ENCODE results near the gene FARP1. TPM values are rescaled to one million over a fixed set of nuclear protein-coding genes. Genes with fewer than 3 reads are reported as not detected.

The FARP1 gene
- total RNA-seq, 2 donors from 2014 or later = 89.5 to 93.6 TPM

DNA sequence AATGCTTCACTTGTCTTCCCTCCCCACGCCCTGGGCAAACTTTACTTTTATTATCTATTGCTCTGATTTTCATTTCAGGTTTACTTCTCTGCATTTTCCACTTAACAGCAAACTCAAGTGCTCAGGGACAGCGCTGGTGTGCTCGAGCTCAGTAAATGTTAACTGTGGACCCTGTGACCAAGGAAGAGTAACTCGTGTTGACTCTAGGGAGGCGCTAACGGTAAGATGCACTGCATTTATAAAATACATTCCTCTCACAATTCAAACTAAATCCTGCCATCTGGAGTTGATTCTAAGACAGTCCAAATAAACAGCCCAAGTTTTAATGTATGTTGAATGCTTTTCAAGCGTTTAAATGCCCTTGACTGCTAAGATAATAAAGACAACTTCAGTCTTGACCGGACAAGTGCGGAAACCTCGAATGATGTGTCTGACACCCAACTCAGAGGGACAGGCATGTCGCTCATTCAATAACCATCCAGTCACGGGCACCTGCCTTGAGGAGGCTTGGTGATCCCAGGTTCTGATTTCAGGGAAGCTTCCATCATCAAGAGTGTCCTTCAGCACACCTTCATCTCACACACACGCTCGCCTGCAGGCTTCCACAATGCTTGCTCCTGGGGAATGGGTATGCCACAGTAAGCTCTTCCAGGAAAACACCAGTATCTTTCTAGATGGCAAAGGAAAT, 340.9 kb downstream of the FARP1 start:
- intact Hi-C loops (cut with DNase I) = no loop called here
- H3K27ac ChIP-seq = peak overlapping the region; percentile 96 to 98 (median 98)
- no peak for TF ChIP-seq POLR2A (IDR thresholded peaks at IDR 0.05)
- TF ChIP-seq, protein P1, sequence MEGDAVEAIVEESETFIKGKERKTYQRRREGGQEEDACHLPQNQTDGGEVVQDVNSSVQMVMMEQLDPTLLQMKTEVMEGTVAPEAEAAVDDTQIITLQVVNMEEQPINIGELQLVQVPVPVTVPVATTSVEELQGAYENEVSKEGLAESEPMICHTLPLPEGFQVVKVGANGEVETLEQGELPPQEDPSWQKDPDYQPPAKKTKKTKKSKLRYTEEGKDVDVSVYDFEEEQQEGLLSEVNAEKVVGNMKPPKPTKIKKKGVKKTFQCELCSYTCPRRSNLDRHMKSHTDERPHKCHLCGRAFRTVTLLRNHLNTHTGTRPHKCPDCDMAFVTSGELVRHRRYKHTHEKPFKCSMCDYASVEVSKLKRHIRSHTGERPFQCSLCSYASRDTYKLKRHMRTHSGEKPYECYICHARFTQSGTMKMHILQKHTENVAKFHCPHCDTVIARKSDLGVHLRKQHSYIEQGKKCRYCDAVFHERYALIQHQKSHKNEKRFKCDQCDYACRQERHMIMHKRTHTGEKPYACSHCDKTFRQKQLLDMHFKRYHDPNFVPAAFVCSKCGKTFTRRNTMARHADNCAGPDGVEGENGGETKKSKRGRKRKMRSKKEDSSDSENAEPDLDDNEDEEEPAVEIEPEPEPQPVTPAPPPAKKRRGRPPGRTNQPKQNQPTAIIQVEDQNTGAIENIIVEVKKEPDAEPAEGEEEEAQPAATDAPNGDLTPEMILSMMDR (IDR thresholded peaks at IDR 0.05) = no peak
- peaks cover 53% of the 10 kb centered on the region for H3K4me1 ChIP-seq
- H3K36me3 ChIP-seq (replicated peaks in 1 of 2; ENCODE audit: insufficient read depth in 1 of 2, low read depth in 2 of 2) = no peaks in the 10 kb centered on the region
- ATAC-seq (peak; percentile 0), DNase-seq (no peak)
- H3K9me3 ChIP-seq = no peaks in the 10 kb centered on the region
- no peaks in the 10 kb centered on the region for H3K27me3 ChIP-seq
- WGBS, 2 donors = 27 to 33% methylated on average over 14 of the region's 14 CpGs
- no peak overlapping the region for H3K4me3 ChIP-seq

DNA sequence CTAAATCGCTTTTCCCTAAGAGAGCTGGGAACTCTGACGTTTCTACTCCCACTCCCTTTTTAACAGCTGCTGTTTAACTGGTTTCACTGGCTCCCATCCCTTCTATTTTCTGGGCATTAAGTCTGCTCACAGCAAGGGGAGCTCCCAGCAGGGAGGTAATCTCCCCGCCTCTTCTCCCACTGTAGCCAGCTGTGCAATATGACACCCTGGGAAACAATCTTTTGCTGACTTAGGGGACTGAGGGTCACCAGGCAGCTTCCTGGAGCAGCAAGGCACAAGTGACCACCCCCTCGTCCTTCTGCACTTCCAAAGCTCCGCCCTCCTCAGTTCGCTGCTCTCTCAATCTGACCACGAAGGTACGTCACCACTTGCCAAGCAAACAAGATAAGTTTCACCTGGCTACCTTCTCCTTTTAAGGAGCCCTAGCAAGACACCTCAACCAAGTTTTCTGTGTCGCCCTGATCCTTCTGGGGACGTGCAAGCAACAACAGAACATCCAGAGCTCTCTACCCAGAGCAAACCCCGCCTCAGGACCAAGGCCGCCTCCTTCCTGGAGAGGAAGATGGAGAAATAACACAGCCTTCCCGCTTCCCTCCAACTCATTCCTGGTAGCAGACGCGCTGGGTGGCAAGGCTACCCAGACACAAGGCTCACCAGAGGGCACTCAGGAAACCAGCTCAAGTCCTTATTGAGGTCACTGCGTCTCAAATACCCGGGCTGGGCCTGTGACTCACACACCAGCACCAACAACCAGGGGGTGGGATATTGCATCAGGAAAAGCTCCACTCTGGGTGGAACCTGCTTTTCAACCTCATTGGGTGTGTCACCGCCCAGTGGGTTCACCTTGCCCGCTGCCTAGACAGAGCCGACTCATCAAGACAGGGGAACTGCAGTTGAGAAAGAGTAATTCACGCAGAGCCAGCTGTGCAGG, 341.7 kb downstream of the FARP1 start:
- ATAC-seq = peak; percentile 88
- 7 to 20% methylated on average over 20 to 21 of the region's 21 CpGs for WGBS, 2 donors
- Histone ChIP-seq H3K27ac (peak overlapping the region; percentile 96 to 98 (median 98)), H3K4me1 (peaks cover 55% of the 10 kb centered on the region), H3K9me3 (no peaks in the 10 kb centered on the region), H3K36me3 (replicated peaks in 1 of 2; ENCODE audit: insufficient read depth in 1 of 2, low read depth in 2 of 2) (no peaks in the 10 kb centered on the region), H3K4me3 (no peak overlapping the region), H3K27me3 (no peaks in the 10 kb centered on the region)
- DNase-seq = peak; percentile 84 to 96 (median 93)
- TF ChIP-seq, protein P1 (IDR thresholded peaks at IDR 0.05) = peak in 2 of 7 experiments; percentile 18 to 27
- TF ChIP-seq POLR2A (IDR thresholded peaks at IDR 0.05) = peak; percentile 26 to 70 (median 62)
- intact Hi-C loops (cut with DNase I) = no loop called here

DNA sequence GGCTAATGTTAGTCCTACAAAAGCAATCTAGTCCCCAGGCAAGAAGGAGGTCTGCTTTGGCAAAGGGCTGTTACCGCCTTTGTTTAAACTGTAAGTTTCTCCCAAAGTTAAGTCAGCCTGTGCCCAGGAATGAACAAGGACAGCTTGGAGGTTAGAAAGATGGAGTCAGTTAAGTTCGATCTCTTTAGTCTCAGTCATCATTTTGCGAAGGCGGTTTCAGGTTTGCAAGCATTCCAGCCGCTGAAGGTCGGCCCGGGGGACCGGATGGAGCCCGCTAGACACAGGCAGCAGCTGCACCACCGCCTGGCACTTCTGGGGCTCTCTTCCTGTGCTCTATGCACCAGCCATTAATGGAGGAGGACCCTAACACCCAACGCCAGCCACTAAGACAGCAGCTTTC, 342.7 kb downstream of the FARP1 start:
- Histone ChIP-seq H3K4me3 (no peak overlapping the region), H3K27ac (peak overlapping the region; percentile 96 to 98 (median 98)), H3K36me3 (replicated peaks in 1 of 2; ENCODE audit: insufficient read depth in 1 of 2, low read depth in 2 of 2) (no peaks in the 10 kb centered on the region), H3K9me3 (no peaks in the 10 kb centered on the region), H3K4me1 (peaks cover 65% of the 10 kb centered on the region), H3K27me3 (no peaks in the 10 kb centered on the region)
- no peak for TF ChIP-seq POLR2A (IDR thresholded peaks at IDR 0.05)
- TF ChIP-seq, protein P1 (IDR thresholded peaks at IDR 0.05) = no peak
- ATAC-seq (no peak), DNase-seq (no peak)
- WGBS, 2 donors = 91 to 92% methylated on average over 11 of the region's 11 CpGs
- intact Hi-C loops (cut with DNase I) = no loop called here

DNA sequence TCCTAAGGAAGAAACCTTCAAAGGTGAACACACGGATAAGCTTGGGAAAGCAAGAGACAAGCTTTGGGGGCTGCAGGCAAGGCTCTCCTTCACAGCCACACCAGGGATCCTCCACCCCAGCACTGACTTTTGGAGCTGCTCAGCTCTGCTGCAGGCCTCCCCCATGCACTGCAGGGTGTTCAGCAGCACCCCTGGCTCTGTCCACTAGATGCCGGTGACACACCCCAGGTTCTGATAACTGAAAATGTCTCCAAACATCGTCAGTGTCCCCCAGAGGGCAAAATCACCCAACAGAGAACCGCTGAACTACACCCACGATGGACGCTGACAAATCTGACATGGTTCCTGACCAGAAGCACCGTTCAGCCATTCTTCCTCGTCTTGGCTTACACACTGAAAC, 343.5 kb downstream of the FARP1 start:
- Histone ChIP-seq H3K27me3 (no peaks in the 10 kb centered on the region), H3K36me3 (replicated peaks in 1 of 2; ENCODE audit: insufficient read depth in 1 of 2, low read depth in 2 of 2) (no peaks in the 10 kb centered on the region), H3K9me3 (no peaks in the 10 kb centered on the region), H3K27ac (no peak overlapping the region), H3K4me3 (no peak overlapping the region), H3K4me1 (peaks cover 64% of the 10 kb centered on the region)
- TF ChIP-seq POLR2A (IDR thresholded peaks at IDR 0.05) = no peak
- TF ChIP-seq, protein P1 (IDR thresholded peaks at IDR 0.05) = no peak
- DNase-seq (no peak), ATAC-seq (no peak)
- intact Hi-C loops (cut with DNase I) = no loop called here
- 96 to 98% methylated on average over 8 of the region's 8 CpGs for WGBS, 2 donors

All from body of pancreas (tissue), 4 donors.